GM21360 (cell line): ENCODE measurements around the gene AOC1.

Experiments
- ATAC-seq: cut with Tn5 transposase; IDR thresholded peaks from one replicate; pipeline ENCODE4 v1.9.1; 2021; ENCODE audit warnings: mild to moderate bottlenecking, moderate library complexity; ENCODE audit not compliant: unreplicated experiment

AOC1 gene

GRCh38 chr7:150857276-150858055 is 5.1 kb downstream of the AOC1 start:
- no peak for ATAC-seq

- no peak for ATAC-seq
Observed at GRCh38 chr7:150858236-150859197, 6.2 kb downstream of the AOC1 start.

GRCh38 chr7:150860291-150860977 is 8.1 kb downstream of the AOC1 start:
- no peak for ATAC-seq

GRCh38 chr7:150860978-150861295 is 8.6 kb downstream of the AOC1 start:
- no peak for ATAC-seq

GRCh38 chr7:150862356-150862755 is 10.0 kb downstream of the AOC1 start:
- no peak for ATAC-seq

- ATAC-seq = no peak
Observed at GRCh38 chr7:150863946-150864345, 11.6 kb downstream of the AOC1 start.

GRCh38 chr7:150866932-150867564 is 14.7 kb downstream of the AOC1 start:
- ATAC-seq = no peak

- no peak for ATAC-seq
Observed at GRCh38 chr7:150867605-150868004, 15.3 kb downstream of the AOC1 start.

- ATAC-seq = no peak
Observed at GRCh38 chr7:150869467-150869866, 17.1 kb downstream of the AOC1 start.

GRCh38 chr7:150871601-150872000 is 19.3 kb downstream of the AOC1 start:
- no peak for ATAC-seq

GRCh38 chr7:150874401-150875198 is 22.3 kb downstream of the AOC1 start:
- no peak for ATAC-seq

- ATAC-seq = no peak
Observed at GRCh38 chr7:150875791-150876190, 23.5 kb downstream of the AOC1 start.

GRCh38 chr7:150876817-150877526 is 24.7 kb downstream of the AOC1 start:
- ATAC-seq = no peak

- ATAC-seq = no peak
Observed at GRCh38 chr7:150877536-150877935, 25.2 kb downstream of the AOC1 start.

- ATAC-seq = no peak
Observed at GRCh38 chr7:150879345-150879744, 27.0 kb downstream of the AOC1 start.

- no peak for ATAC-seq
Observed at GRCh38 chr7:150881189-150881588, 28.9 kb downstream of the AOC1 start.

- ATAC-seq = no peak
Observed at GRCh38 chr7:150890853-150891584, 38.7 kb downstream of the AOC1 start.

GRCh38 chr7:150891740-150892139 is 39.4 kb downstream of the AOC1 start:
- no peak for ATAC-seq

GRCh38 chr7:150895809-150896208 is 43.5 kb downstream of the AOC1 start:
- no peak for ATAC-seq
